GM21619 (cell line): ENCODE results near the gene AADACL3.

ENCODE experiments used
- ATAC-seq: cut with Tn5 transposase; IDR thresholded peaks from one replicate; pipeline ENCODE4 v1.9.1; 2021; ENCODE audit not compliant: unreplicated experiment

AADACL3 gene

DNA sequence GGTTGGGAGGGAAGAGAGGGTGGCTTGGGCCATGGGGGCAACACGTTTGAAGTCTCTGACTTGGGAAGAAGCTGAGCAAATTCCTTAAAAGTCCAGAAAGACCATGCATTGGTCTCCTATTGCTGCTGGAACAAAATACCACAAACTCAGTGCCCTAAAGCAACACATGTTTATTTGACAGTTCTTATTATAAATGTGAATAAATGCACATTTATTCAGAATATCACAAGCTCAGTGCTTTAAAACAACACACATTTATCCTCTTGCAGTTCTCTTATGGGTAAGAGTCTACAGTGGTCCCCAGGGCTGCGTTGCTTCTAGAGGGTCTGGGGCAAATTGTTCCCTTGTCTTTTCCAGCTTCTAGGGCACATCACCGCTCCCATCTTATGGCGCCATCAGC lies 47.6 kb downstream of the AADACL3 start:
- ATAC-seq: no peak

DNA sequence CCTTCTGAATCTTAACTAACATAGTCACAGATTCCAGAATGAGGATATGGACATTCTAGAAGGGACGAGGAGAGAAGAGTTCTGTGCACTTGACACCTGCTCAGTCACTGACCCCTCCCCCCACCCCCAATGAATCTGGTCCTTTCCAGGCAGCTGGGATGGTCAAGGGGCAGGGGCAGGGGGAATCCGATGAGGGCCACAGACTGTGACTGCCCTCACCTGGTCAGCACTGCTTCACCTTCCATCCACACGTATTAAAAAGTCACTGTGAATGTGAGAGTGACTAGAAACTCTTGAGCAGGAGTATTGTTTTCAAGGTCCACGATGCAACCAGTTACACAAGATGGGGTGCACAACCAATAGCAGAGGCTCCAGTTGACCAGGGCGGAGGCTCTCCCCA lies 48.1 kb downstream of the AADACL3 start:
- no peak for ATAC-seq

DNA sequence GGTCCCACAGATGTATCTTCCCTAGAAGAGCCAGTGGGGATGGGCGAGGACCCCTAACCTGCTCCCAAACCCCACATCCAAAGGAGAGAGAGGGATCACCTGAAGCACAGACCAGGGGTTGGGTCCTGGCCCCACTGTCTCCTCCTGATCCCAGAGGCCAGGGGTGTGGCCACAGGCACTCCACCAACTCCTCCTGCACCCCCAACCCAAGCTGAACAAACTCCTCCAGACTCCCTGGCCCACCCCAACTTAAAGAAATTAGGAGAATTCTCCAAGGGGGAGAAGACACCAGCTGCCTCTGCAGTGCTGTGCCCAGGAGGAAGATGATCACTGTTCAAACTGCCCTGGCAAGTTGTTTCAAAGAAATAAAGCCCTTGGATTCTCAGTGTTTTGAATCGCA lies 53.1 kb downstream of the AADACL3 start:
- ATAC-seq: no peak

DNA sequence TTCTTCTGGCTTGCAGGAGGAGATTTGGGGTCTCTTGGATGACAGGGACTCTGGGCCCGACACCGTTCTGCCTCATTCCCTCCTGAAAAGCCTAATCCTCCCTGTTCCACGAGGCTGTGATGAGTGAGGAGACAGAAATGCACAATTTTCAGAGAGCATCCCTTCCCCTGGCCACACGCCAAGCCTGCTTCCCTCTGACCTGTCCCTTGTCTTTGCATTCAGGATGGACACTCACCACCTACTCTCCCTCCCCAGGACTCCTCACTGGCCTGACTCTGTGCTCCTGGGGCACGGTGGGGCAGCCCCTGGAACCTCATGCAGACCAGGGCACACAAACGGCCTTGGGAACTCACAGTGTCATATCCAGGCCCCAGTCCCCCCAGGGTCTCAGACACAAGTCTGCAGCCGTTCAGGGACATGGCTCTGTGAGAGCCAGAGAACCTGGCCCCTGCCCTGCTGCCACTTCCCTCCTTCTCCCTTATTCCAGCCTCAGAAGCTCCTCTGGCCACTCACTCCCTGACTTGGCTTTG lies 54.1 kb downstream of the AADACL3 start:
- no peak for ATAC-seq

DNA sequence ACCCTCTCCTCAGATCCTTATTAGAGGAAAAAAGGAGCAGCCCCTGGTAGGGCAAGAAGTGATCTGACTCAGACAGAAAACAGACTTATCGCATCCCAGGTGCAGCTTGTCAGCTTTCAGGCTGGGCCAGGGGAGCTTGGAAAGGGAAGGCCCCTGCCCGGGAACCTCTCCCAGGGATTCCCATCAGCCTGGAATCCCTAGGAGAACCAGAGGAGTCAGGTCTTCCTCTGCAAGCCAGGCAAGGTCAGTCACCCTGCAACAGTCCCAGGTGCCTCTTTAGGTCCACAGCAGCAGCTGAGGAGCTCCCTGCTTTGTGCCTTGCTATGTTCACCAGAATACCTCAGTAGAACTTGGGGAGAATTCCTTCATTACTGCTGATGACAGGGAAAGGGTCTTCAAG lies 54.7 kb downstream of the AADACL3 start:
- no peak for ATAC-seq

DNA sequence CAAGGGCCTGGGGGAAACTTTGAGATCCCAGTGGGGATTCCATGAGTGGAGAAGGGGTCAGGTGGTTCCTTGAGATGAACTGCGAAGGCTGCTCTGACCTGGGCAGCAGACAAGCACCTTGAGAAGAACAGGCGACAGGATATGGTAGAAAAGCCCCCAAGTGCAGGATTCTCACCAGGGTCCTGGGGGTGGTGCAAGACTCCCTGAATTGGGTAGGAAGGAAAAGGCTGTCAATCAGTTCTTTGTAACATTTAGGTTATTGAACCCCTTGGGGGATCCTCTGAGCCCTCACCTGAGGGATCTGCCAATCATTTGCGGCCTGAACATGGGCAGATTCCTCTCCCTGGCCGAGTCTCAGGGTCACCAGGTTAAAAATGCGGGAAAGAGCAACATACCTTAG lies 55.3 kb downstream of the AADACL3 start:
- ATAC-seq: no peak

DNA sequence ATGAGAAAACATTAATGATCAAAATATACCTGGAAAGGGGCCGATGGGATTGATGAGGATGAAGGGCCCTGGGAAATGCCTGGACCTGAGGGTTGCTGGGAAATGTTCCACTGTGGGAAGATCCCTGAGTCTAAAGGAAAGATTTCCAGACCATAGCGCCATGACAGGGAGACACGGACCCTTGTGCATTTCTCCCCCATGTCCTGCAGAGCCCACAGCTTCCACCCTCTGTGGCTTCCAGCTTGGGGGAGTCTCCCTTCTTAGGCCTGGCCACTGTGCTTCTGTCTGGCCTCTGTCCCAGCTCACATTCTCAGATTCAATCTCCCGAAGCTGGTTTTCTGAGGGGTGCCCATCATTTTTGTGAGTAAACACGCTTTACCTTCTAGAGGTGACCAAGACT lies 56.6 kb downstream of the AADACL3 start:
- ATAC-seq: no peak

DNA sequence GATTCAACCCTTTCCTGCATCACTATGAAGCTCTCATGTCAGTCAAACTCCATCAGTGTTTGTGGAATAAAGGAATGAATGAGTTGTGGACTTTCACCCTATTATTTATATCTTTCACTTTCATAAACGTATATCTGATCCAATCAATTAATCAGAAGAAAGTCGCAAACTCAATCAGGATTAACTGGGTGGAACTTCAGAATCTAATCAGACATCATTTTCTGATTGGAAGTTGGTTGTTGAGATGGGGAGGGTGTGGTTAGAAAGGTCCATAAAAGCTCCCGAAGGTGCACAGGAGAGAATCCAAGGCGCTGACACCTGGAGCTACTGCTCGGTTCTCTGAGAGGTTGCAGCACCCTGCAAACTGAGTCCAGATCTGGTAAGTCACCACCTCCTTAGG lies 57.5 kb downstream of the AADACL3 start, which contains the start of gene PRAMEF12:
TSS of gene PRAMEF12 (plus strand) at position 301 of the 400 bp plus-strand sequence. CDS start 1,130 bp downstream, outside the sequence.
- no peak for ATAC-seq

DNA sequence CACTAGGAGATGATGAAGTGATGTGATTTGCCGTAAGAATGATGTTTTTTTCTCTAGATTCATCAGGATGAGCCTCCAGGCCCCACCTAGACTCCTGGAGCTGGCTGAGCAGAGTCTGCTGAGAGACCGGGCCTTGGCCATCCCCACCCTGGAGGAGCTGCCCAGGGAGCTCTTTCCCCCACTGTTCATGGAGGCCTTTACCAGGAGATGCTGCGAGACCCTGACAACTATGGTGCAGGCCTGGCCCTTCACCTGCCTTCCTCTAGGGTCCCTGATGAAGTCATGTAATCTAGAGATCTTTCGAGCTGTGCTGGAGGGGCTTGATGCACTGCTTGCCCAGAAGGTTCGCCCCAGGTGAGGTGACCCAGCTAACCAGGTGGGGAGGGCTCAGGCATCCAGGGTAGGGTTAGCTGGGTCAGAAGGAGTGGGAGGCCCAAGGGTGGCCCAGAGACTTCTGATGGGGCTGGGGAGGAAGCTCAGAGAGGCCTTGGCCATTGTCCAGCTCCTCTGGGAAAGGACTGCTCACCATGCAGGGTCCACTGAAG lies 59.0 kb downstream of the AADACL3 start:
- no peak for ATAC-seq

DNA sequence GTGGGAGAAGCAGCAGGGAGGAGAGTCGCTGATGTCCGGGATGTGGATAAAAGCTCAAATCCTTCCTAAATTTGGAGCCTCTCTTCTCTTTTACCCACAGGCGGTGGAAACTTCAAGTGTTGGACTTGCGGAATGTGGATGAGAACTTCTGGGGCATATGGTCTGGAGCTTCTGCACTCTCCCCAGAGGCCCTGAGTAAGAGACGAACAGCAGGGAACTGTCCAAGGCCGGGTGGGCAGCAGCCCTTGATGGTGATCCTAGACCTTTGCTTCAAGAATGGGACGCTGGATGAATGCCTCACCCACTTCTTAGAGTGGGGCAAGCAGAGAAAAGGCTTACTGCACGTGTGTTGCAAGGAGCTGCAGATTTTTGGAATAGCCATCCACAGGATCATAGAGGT lies 59.5 kb downstream of the AADACL3 start:
- ATAC-seq: no peak

DNA sequence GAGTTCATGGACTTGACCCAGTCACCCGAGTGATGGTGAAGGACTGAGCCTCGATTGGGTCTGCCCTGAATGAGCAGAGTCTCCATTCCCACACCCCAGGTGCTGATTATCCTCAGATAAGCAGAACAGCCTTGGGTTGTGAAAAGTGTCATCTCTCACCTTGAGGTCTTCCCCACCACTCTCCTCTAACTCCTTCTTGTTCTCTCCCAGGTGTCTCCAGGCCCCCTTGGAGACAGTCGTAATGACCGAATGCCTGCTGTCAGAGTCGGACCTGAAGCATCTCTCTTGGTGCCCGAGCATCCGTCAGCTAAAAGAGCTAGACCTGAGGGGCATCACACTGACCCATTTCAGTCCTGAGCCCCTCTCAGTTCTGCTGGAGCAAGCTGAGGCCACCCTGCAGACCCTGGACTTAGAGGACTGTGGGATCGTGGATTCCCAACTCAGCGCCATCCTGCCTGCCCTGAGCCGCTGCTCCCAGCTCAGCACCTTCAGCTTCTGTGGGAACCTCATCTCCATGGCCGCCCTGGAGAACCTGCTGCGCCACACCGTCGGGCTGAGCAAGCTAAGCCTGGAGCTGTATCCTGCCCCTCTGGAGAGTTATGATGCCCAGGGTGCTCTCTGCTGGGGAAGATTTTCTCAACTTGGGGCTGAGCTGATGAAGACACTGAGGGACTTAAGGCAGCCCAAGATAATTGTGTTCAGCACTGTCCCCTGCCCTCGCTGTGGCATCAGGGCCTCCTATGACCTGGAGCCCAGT lies 61.1 kb downstream of the AADACL3 start:
- no peak for ATAC-seq
